Measurements from ENCODE around the gene MYPOP. TPM values are rescaled to one million over a fixed set of nuclear protein-coding genes. Genes with fewer than 3 reads are reported as not detected.

Gene MYPOP
- total and polyA plus RNA-seq, 9 of the 15 experiments (the other 6 are each of a cell fraction or from before 2014, with no cell fraction given), result 0.32 to 7.6 (median 1.6) TPM

DNA sequence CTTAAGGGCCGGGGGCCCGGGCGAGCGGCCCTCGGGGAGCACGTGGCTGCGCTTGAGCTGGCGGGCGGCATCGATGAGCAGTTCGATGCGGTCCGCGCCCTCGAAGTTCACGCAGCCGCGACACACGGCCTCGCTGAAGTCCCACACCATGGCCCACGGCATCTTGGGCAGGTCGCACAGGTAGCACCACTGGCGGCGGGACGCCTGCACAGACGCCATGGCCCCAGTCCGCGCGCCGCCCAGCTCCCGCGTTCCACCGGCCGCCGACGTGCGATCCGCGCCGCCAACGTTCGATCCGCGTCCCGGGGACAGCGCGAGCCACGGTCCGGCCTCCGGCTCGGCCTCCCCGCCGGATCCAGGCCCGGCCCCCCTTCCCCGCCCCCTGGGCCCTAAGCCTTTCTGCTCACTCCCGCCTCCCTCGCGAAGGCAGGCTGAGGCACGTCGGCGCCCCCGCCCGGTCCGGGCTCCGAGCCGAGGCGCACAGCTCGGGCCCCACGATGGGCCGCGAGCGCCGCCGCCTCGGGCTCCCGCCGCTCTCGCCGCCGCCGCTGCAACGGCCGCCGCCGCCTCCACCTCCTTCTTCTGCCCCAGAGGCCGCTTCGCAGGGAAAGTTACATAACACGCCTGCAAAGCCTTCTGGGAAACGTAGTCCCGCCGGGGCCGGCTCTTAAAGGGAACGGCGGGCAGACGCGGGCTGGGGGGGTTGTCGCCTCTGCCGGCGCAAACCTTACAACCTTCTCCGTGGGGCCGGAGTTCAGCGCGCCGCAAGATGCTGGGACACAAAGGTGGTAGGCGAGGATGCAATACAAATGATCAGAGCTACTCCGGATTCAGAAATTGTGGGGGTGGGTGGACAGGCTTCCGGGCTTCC is 16.6 kb downstream of the MYPOP start, which contains the start of gene IRF2BP1 (continued):
- TF ChIP-seq ZNF41 (CRISPR knock-in tag; conservative IDR thresholded peaks at IDR 0.05) (0 out of 2 replicates have a peak, but pooled peaks have one; percentile 20), SOX6 (IDR thresholded peaks at IDR 0.05) (no peak), MXD1 (CRISPR knock-in tag; IDR thresholded peaks at IDR 0.05; ENCODE audit: borderline replicate concordance, poor library complexity, severe bottlenecking) (no peak), MAZ (CRISPR knock-in tag; conservative IDR thresholded peaks at IDR 0.05 in 1 of 2, IDR thresholded peaks at IDR 0.05 in 1 of 2) (peak in 1 of 2 experiments; percentile 42; a peak in 2 of 4 replicates), REST (IDR thresholded peaks at IDR 0.05; ENCODE audit: borderline replicate concordance) (no peak), REST (CRISPR knock-in tag; IDR thresholded peaks at IDR 0.05; ENCODE audit: low read depth) (0 out of 2 replicates have a peak, but pooled peaks have one; percentile 27), ADNP (tag; IDR thresholded peaks at IDR 0.05) (no peak), ZFX (CRISPR knock-in tag; IDR thresholded peaks at IDR 0.05) (peak; percentile 83), HSF4 (CRISPR knock-in tag; IDR thresholded peaks at IDR 0.05; ENCODE audit: borderline replicate concordance) (no peak), ETV5 (CRISPR knock-in tag; IDR thresholded peaks at IDR 0.05; ENCODE audit: low read depth) (no peak), ZFP30 (CRISPR knock-in tag; IDR thresholded peaks at IDR 0.05; ENCODE audit: borderline replicate concordance) (no peak), POLR2AphosphoS5 (IDR thresholded peaks at IDR 0.05; ENCODE audit: control insufficient read depth, insufficient read depth, low read depth, low read length) (no peak), EGR1 (conservative IDR thresholded peaks at IDR 0.05) (peak; percentile 46), ZNF263 (CRISPR knock-in tag; IDR thresholded peaks at IDR 0.05; ENCODE audit: borderline replicate concordance) (no peak; the same call in 1 of the 2 replicates), ZNF217 (CRISPR knock-in tag; IDR thresholded peaks at IDR 0.05) (no peak), HMG20B (CRISPR knock-in tag; IDR thresholded peaks at IDR 0.05) (no peak), HIVEP1 (CRISPR knock-in tag; IDR thresholded peaks at IDR 0.05) (no peak), ZNF232 (CRISPR knock-in tag; IDR thresholded peaks at IDR 0.05) (no peak), PURB (CRISPR knock-in tag; IDR thresholded peaks at IDR 0.05; ENCODE audit: low read depth) (no peak), CTBP1 (IDR thresholded peaks at IDR 0.05; ENCODE audit: borderline replicate concordance) (peak; percentile 63; the same call in 1 of the 2 replicates)
